ENCODE results near the gene ZNF664. TPM values are rescaled to one million over a fixed set of nuclear protein-coding genes. Genes with fewer than 3 reads are reported as not detected.

Gene ZNF664
- total and polyA plus RNA-seq, 10 of the 15 experiments (the other 5 are each of a cell fraction or from before 2014, with no cell fraction given), result 1.8 to 65.6 (median 30.8) TPM

DNA sequence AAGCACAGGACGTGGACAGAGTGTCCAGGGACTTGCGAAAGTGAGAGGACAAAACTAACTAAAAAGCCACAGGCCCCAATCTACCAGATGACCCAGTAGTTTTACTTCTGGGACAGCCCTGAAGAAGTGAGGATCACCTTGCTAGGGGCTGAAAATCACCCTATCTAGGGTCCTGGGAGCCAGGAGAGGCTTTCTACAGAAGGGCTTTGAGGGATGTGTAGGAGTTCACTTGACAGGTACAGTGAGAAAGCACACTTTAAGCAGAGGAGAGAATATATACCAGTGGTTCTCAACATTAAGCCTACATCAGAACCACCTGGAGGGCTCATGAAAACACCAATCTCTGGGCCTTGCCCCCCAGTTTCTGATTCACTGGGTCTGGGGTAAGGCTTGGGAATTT is 60.8 kb downstream of the ZNF664 start:
- BruUV-seq (replicated peaks), result no TSS peak
- WGBS (ENCODE audit: insufficient coverage, insufficient replicate concordance, low lambda C conversion rate, missing lambda C conversion rate), result 53% methylated on average over 2 of the region's 2 CpGs
- Histone ChIP-seq H4K20me1 (ENCODE audit: control insufficient read depth, insufficient read depth) (no peaks in the 10 kb centered on the region), H3K9me3 (replicated peaks; ENCODE audit: control insufficient read depth, insufficient read depth, low read length) (no peaks in the 10 kb centered on the region), H3K4me1 (ENCODE audit: control insufficient read depth, insufficient read depth, low read length) (no peaks in the 10 kb centered on the region), H3K79me2 (ENCODE audit: control insufficient read depth, insufficient read depth, low read length) (no peaks in the 10 kb centered on the region), H3K4me2 (ENCODE audit: control insufficient read depth, insufficient read depth) (no peak overlapping the region), H3K27ac (ENCODE audit: control insufficient read depth, insufficient read depth) (no peak overlapping the region), H3K27me3 (replicated peaks in 1 of 2; ENCODE audit: control insufficient read depth in 2 of 2, insufficient read depth in 2 of 2, low read length in 1 of 2) (no peaks in the 10 kb centered on the region), H3K4me3 (no peak overlapping the region), H3K9ac (ENCODE audit: control insufficient read depth, insufficient read depth, low read length) (no peak overlapping the region), H2AFZ (ENCODE audit: control insufficient read depth, low read depth, low read length) (no peak overlapping the region), H3K36me3 (ENCODE audit: control insufficient read depth in 2 of 2, insufficient read depth in 2 of 2, low read length in 1 of 2) (no peaks in the 10 kb centered on the region)
- ATAC-seq (no peak), DNase-seq (ENCODE audit: low read depth, low spot score) (no peak), FAIRE-seq (no peak)
- RAD21 ChIA-PET (ENCODE audit: unreplicated experiment), result interaction anchor here (2.1 kb wide), 1 partner anchor 128 kb away, joined by 7 read pairs; no protein-coding TSS in a partner anchor
- CTCF ChIA-PET, result interaction anchor here (0.9 to 2.8 kb wide), 6 partner anchors 13 to 126 kb away, joined by 3 to 13 read pairs (median 11); no protein-coding TSS in a partner anchor
- intact Hi-C loops (cut with micrococcal nuclease; ENCODE audit: unreplicated experiment) (loop anchor here (2.0 to 10.0 kb wide), 2 partner anchors 129 to 361 kb away; no protein-coding TSS in a partner anchor), in situ Hi-C loops (cut with MboI) (loop anchor here (10.0 kb wide), 1 partner anchor 871 kb away; no protein-coding TSS in a partner anchor)
- no peak for TF ChIP-seq FOS (IDR thresholded peaks at IDR 0.05; ENCODE audit: borderline replicate concordance, extremely low read depth, insufficient read length)
- TF ChIP-seq POLR2AphosphoS5 (IDR thresholded peaks at IDR 0.05; ENCODE audit: low read length), result no peak
- TF ChIP-seq, protein P1, sequence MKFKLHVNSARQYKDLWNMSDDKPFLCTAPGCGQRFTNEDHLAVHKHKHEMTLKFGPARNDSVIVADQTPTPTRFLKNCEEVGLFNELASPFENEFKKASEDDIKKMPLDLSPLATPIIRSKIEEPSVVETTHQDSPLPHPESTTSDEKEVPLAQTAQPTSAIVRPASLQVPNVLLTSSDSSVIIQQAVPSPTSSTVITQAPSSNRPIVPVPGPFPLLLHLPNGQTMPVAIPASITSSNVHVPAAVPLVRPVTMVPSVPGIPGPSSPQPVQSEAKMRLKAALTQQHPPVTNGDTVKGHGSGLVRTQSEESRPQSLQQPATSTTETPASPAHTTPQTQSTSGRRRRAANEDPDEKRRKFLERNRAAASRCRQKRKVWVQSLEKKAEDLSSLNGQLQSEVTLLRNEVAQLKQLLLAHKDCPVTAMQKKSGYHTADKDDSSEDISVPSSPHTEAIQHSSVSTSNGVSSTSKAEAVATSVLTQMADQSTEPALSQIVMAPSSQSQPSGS (IDR thresholded peaks at IDR 0.05; ENCODE audit: low read length), result no peak
- SMC1A ChIA-PET (ENCODE audit: uncharacterized antibody, unreplicated experiment), result no interaction called here
- POLR2A ChIA-PET, result no interaction called here

DNA sequence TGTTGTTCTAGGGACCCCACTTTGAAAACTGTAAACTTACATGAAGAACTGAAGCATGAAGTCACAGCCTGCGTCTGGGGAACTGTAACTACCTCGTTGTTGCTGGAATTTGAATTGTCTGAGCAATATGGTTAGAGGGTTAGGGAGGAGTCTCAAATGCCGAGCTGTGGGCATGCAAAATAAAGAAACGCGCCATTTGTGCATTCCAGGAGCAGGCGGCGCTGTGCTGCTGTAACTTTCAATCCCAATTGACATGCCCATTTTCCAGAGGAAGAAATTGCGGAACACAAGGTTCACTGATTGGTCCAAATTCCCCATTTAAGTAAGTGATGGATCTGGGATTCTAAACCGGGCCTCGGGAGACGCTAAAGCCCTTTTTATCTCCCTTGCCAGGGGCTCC is 61.3 kb downstream of the ZNF664 start:
- DNase-seq (ENCODE audit: low read depth, low spot score) (no peak), FAIRE-seq (no peak), ATAC-seq (no peak)
- POLR2A ChIA-PET, result no interaction called here
- H3K4me1 ChIP-seq (ENCODE audit: control insufficient read depth, insufficient read depth, low read length), result no peaks in the 10 kb centered on the region
- in situ Hi-C loops (cut with MboI) (loop anchor here (10.0 kb wide), 1 partner anchor 871 kb away; no protein-coding TSS in a partner anchor), intact Hi-C loops (cut with micrococcal nuclease; ENCODE audit: unreplicated experiment) (loop anchor here (10.0 kb wide), 1 partner anchor 361 kb away; no protein-coding TSS in a partner anchor)
- no peak overlapping the region for H3K9ac ChIP-seq (ENCODE audit: control insufficient read depth, insufficient read depth, low read length)
- H4K20me1 ChIP-seq (ENCODE audit: control insufficient read depth, insufficient read depth), result no peaks in the 10 kb centered on the region
- TF ChIP-seq, protein P2, sequence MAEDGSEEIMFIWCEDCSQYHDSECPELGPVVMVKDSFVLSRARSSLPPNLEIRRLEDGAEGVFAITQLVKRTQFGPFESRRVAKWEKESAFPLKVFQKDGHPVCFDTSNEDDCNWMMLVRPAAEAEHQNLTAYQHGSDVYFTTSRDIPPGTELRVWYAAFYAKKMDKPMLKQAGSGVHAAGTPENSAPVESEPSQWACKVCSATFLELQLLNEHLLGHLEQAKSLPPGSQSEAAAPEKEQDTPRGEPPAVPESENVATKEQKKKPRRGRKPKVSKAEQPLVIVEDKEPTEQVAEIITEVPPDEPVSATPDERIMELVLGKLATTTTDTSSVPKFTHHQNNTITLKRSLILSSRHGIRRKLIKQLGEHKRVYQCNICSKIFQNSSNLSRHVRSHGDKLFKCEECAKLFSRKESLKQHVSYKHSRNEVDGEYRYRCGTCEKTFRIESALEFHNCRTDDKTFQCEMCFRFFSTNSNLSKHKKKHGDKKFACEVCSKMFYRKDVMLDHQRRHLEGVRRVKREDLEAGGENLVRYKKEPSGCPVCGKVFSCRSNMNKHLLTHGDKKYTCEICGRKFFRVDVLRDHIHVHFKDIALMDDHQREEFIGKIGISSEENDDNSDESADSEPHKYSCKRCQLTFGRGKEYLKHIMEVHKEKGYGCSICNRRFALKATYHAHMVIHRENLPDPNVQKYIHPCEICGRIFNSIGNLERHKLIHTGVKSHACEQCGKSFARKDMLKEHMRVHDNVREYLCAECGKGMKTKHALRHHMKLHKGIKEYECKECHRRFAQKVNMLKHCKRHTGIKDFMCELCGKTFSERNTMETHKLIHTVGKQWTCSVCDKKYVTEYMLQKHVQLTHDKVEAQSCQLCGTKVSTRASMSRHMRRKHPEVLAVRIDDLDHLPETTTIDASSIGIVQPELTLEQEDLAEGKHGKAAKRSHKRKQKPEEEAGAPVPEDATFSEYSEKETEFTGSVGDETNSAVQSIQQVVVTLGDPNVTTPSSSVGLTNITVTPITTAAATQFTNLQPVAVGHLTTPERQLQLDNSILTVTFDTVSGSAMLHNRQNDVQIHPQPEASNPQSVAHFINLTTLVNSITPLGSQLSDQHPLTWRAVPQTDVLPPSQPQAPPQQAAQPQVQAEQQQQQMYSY (CRISPR knock-in tag; IDR thresholded peaks at IDR 0.05), result no peak
- TF ChIP-seq NFXL1 (IDR thresholded peaks at IDR 0.05; ENCODE audit: borderline replicate concordance), result no peak
- no peak for TF ChIP-seq STAT3 (IDR thresholded peaks at IDR 0.05; ENCODE audit: low read depth, low read length)
- TF ChIP-seq, protein P3, sequence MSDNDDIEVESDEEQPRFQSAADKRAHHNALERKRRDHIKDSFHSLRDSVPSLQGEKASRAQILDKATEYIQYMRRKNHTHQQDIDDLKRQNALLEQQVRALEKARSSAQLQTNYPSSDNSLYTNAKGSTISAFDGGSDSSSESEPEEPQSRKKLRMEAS (IDR thresholded peaks at IDR 0.05; ENCODE audit: low read depth, low read length), result no peak
- TF ChIP-seq CBX3 (IDR thresholded peaks at IDR 0.05; ENCODE audit: borderline replicate concordance, low read depth), result no peak
- TF ChIP-seq YBX1 (IDR thresholded peaks at IDR 0.05), result no peak
- RAD21 ChIA-PET (ENCODE audit: unreplicated experiment), result no interaction called here
- H3K36me3 ChIP-seq (ENCODE audit: control insufficient read depth in 2 of 2, insufficient read depth in 2 of 2, low read length in 1 of 2), result no peaks in the 10 kb centered on the region
- no peaks in the 10 kb centered on the region for H3K27me3 ChIP-seq (replicated peaks in 1 of 2; ENCODE audit: control insufficient read depth in 2 of 2, insufficient read depth in 2 of 2, low read length in 1 of 2)
- CTCF ChIA-PET, result interaction anchor here (5.8 to 7.7 kb wide), 2 partner anchors 286 to 733 kb away, joined by 39 to 116 read pairs; no protein-coding TSS in a partner anchor
- H3K4me3 ChIP-seq, result no peak overlapping the region
- WGBS (ENCODE audit: insufficient coverage, insufficient replicate concordance, low lambda C conversion rate, missing lambda C conversion rate), result 65% methylated on average over 11 of the region's 11 CpGs
- no peak overlapping the region for H2AFZ ChIP-seq (ENCODE audit: control insufficient read depth, low read depth, low read length)
- SMC1A ChIA-PET (ENCODE audit: uncharacterized antibody, unreplicated experiment), result interaction anchor here (3.2 kb wide), 1 partner anchor 732 kb away, joined by 37 read pairs; no protein-coding TSS in a partner anchor
- no peak overlapping the region for H3K27ac ChIP-seq (ENCODE audit: control insufficient read depth, insufficient read depth)
- BruUV-seq (replicated peaks), result no TSS peak
- H3K79me2 ChIP-seq (ENCODE audit: control insufficient read depth, insufficient read depth, low read length), result no peaks in the 10 kb centered on the region
- no peak overlapping the region for H3K4me2 ChIP-seq (ENCODE audit: control insufficient read depth, insufficient read depth)
- H3K9me3 ChIP-seq (replicated peaks; ENCODE audit: control insufficient read depth, insufficient read depth, low read length), result no peaks in the 10 kb centered on the region

Data from GM12878 (cell line).